ENCODE measurements around the gene BID.

DNA sequence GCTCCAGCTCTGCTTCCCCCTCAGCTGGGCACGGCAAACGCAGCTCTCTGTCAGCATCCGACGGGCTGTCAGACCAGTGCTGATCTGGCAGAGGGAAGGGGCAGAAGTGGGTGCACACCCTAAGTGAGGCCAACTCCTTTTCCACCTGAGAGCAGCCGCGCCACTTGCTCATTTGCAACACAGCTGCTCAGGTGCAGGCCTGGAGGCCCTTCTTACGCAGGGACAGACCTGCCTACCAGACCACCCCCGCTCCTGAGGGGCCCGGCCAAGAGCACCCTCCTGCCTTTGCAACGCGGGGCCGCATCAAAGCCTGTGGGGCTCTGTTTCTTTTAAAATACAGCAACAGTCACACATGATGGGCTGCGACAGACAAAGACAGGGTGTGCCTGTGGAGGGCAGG lies 47.8 kb upstream of the BID start:
- TF ChIP-seq, protein P1, sequence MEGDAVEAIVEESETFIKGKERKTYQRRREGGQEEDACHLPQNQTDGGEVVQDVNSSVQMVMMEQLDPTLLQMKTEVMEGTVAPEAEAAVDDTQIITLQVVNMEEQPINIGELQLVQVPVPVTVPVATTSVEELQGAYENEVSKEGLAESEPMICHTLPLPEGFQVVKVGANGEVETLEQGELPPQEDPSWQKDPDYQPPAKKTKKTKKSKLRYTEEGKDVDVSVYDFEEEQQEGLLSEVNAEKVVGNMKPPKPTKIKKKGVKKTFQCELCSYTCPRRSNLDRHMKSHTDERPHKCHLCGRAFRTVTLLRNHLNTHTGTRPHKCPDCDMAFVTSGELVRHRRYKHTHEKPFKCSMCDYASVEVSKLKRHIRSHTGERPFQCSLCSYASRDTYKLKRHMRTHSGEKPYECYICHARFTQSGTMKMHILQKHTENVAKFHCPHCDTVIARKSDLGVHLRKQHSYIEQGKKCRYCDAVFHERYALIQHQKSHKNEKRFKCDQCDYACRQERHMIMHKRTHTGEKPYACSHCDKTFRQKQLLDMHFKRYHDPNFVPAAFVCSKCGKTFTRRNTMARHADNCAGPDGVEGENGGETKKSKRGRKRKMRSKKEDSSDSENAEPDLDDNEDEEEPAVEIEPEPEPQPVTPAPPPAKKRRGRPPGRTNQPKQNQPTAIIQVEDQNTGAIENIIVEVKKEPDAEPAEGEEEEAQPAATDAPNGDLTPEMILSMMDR (IDR thresholded peaks at IDR 0.05; ENCODE audit: borderline replicate concordance, extremely low read depth, low read length, poor library complexity, severe bottlenecking), result no peak
- no peak for TF ChIP-seq EZH2 (IDR thresholded peaks at IDR 0.05; ENCODE audit: borderline replicate concordance, low read depth, low read length, severe bottlenecking)
